ENCODE results near the gene ZPR1. TPM values are rescaled to one million over a fixed set of nuclear protein-coding genes. Genes with fewer than 3 reads are reported as not detected.

ZPR1 gene
- total RNA-seq, 1 experiment from 2014 or later: 89.5 TPM

- Histone ChIP-seq H3K36me3 (ENCODE audit: low read depth, low read length) (no peaks in the 10 kb centered on the region), H3K27ac (ENCODE audit: low read length) (no peak overlapping the region), H3F3A (ENCODE audit: low read length, unreplicated experiment) (no peaks in the 10 kb centered on the region), H3K4me3 (ENCODE audit: low read length) (no peak overlapping the region), H3K4me2 (ENCODE audit: low read length) (no peak overlapping the region), H3K27me3 (ENCODE audit: low read length) (no peaks in the 10 kb centered on the region), H3K9ac (ENCODE audit: low read length) (no peak overlapping the region), H2AFZ (ENCODE audit: low read length) (no peak overlapping the region), H3K9me2 (replicated peaks; ENCODE audit: low read length) (no peaks in the 10 kb centered on the region), H3K4me1 (ENCODE audit: insufficient read depth, low read length) (no peaks in the 10 kb centered on the region), H4K20me1 (ENCODE audit: low read length) (no peaks in the 10 kb centered on the region), H3K79me2 (ENCODE audit: low read length) (no peaks in the 10 kb centered on the region), H3K9me3 (ENCODE audit: low read length) (no peaks in the 10 kb centered on the region)
- ATAC-seq (no peak), DNase-seq (no peak)
- intact Hi-C loops (cut with micrococcal nuclease): no loop called here
- CTCF ChIA-PET: interaction anchor here (0.6 kb wide), 1 partner anchor 50 kb away, joined by 4 read pairs; no protein-coding TSS in a partner anchor
- POLR2A ChIA-PET (ENCODE audit: unreplicated experiment): no interaction called here
- no peak for TF ChIP-seq EZH2phosphoT487 (IDR thresholded peaks at IDR 0.05; ENCODE audit: borderline replicate concordance, low read length)
- no peak for TF ChIP-seq EZH2 (IDR thresholded peaks at IDR 0.05; ENCODE audit: low read length, unreplicated experiment)
- TF ChIP-seq CTCF (conservative IDR thresholded peaks at IDR 0.05; ENCODE audit: low read depth, low read length): no peak
- no TSS peak for BruUV-seq (replicated peaks)
These were observed 48.8 kb downstream of the ZPR1 start for GRCh38 chr11:116738975-116739374.

GRCh38 chr11:116736763-116737162, 51.1 kb downstream of the ZPR1 start:
- H3F3A ChIP-seq (ENCODE audit: low read length, unreplicated experiment): no peaks in the 10 kb centered on the region
- no peak overlapping the region for H3K4me3 ChIP-seq (ENCODE audit: low read length)
- TF ChIP-seq CTCF (conservative IDR thresholded peaks at IDR 0.05; ENCODE audit: low read depth, low read length) (peak; percentile 53), EZH2phosphoT487 (IDR thresholded peaks at IDR 0.05; ENCODE audit: borderline replicate concordance, low read length) (no peak)
- peak; percentile 48; the same call in 1 of the 2 replicates for ATAC-seq
- no peaks in the 10 kb centered on the region for H3K9me3 ChIP-seq (ENCODE audit: low read length)
- BruUV-seq (replicated peaks): no TSS peak
- ChIA-PET CTCF (no interaction called here), POLR2A (ENCODE audit: unreplicated experiment) (no interaction called here)
- DNase-seq: peak; percentile 51
- H3K27me3 ChIP-seq (ENCODE audit: low read length): no peaks in the 10 kb centered on the region
- intact Hi-C loops (cut with micrococcal nuclease): no loop called here
- H3K9ac ChIP-seq (ENCODE audit: low read length): no peak overlapping the region
- H3K4me1 ChIP-seq (ENCODE audit: insufficient read depth, low read length): no peaks in the 10 kb centered on the region
- H3K79me2 ChIP-seq (ENCODE audit: low read length): no peaks in the 10 kb centered on the region
- no peaks in the 10 kb centered on the region for H3K36me3 ChIP-seq (ENCODE audit: low read depth, low read length)
- no peak overlapping the region for H3K27ac ChIP-seq (ENCODE audit: low read length)
- no peak overlapping the region for H3K4me2 ChIP-seq (ENCODE audit: low read length)
- H4K20me1 ChIP-seq (ENCODE audit: low read length): no peaks in the 10 kb centered on the region
- no peaks in the 10 kb centered on the region for H3K9me2 ChIP-seq (replicated peaks; ENCODE audit: low read length)
- no peak overlapping the region for H2AFZ ChIP-seq (ENCODE audit: low read length)

GRCh38 chr11:116733969-116734508, 53.8 kb downstream of the ZPR1 start:
- BruUV-seq (replicated peaks): no TSS peak
- Histone ChIP-seq H3K9me2 (replicated peaks; ENCODE audit: low read length) (no peaks in the 10 kb centered on the region), H4K20me1 (ENCODE audit: low read length) (no peaks in the 10 kb centered on the region), H3K9me3 (ENCODE audit: low read length) (no peaks in the 10 kb centered on the region), H3K27me3 (ENCODE audit: low read length) (no peaks in the 10 kb centered on the region), H3K27ac (ENCODE audit: low read length) (no peak overlapping the region), H3K9ac (ENCODE audit: low read length) (no peak overlapping the region), H3K4me3 (ENCODE audit: low read length) (no peak overlapping the region), H3K79me2 (ENCODE audit: low read length) (no peaks in the 10 kb centered on the region), H3K36me3 (ENCODE audit: low read depth, low read length) (no peaks in the 10 kb centered on the region), H3F3A (ENCODE audit: low read length, unreplicated experiment) (no peaks in the 10 kb centered on the region), H3K4me1 (ENCODE audit: insufficient read depth, low read length) (no peaks in the 10 kb centered on the region), H2AFZ (ENCODE audit: low read length) (no peak overlapping the region), H3K4me2 (ENCODE audit: low read length) (no peak overlapping the region)
- DNase-seq: no peak
- ATAC-seq: no peak
- POLR2A ChIA-PET (ENCODE audit: unreplicated experiment): no interaction called here
- intact Hi-C loops (cut with micrococcal nuclease): loop anchor here (2.0 kb wide), 2 partner anchors 373 to 493 kb away; no protein-coding TSS in a partner anchor
- CTCF ChIA-PET: no interaction called here
- TF ChIP-seq EZH2phosphoT487 (IDR thresholded peaks at IDR 0.05; ENCODE audit: borderline replicate concordance, low read length): no peak

Measured in PC-3 (cell line).